ENCODE measurements around the gene FAM234B.

- TF ChIP-seq POLR2A (IDR thresholded peaks at IDR 0.05) (no peak), POLR2AphosphoS5 (IDR thresholded peaks at IDR 0.05) (no peak)
Measured at GRCh38 chr12:13091832-13092231, 47.7 kb downstream of the FAM234B start.

All from sigmoid colon (tissue), 4 donors.